ENCODE data around the gene BID. TPM values are rescaled to one million over a fixed set of nuclear protein-coding genes. Genes with fewer than 3 reads are reported as not detected.

BID gene
- total RNA-seq, 2 donors from 2014 or later = 18.1 to 21.0 TPM

- Histone ChIP-seq H3K36me3 (peaks cover 0 to 9% of the 10 kb centered on the region in 2 donors), H3K4me3 (no peak overlapping the region), H3K9me3 (no peaks in the 10 kb centered on the region), H3K27me3 (replicated peaks; ENCODE audit: insufficient read depth) (no peaks in the 10 kb centered on the region), H3K4me1 (replicated peaks) (no peaks in the 10 kb centered on the region), H3K27ac (no peak overlapping the region)
- DNase-seq (ENCODE audit: low spot score) = no peak
- WGBS = 84% methylated on average over 4 of the region's 4 CpGs
- intact Hi-C loops (cut with DNase I) = no loop called here
- TF ChIP-seq POLR2A (IDR thresholded peaks at IDR 0.05) = no peak
- TF ChIP-seq POLR2AphosphoS5 (IDR thresholded peaks at IDR 0.05) = no peak
- TF ChIP-seq CTCF (IDR thresholded peaks at IDR 0.05) = no peak
Measured at GRCh38 chr22:17811119-17811518, 36.9 kb upstream of the BID start.

GRCh38 chr22:17810570-17811116, 36.4 kb upstream of the BID start:
- no peaks in the 10 kb centered on the region for H3K27me3 ChIP-seq (replicated peaks; ENCODE audit: insufficient read depth)
- no peak for DNase-seq (ENCODE audit: low spot score)
- H3K4me3 ChIP-seq = no peak overlapping the region
- H3K9me3 ChIP-seq = no peaks in the 10 kb centered on the region
- intact Hi-C loops (cut with DNase I) = no loop called here
- TF ChIP-seq CTCF (IDR thresholded peaks at IDR 0.05) (no peak), POLR2A (IDR thresholded peaks at IDR 0.05) (no peak), POLR2AphosphoS5 (IDR thresholded peaks at IDR 0.05) (no peak)
- no peak overlapping the region for H3K27ac ChIP-seq
- no peaks in the 10 kb centered on the region for H3K4me1 ChIP-seq (replicated peaks)
- WGBS = 84% methylated on average over 12 of the region's 12 CpGs
- peaks cover 0 to 6% of the 10 kb centered on the region in 2 donors for H3K36me3 ChIP-seq

GRCh38 chr22:17808693-17809403, 34.6 kb upstream of the BID start:
- H3K36me3 ChIP-seq = peaks cover 0 to 6% of the 10 kb centered on the region in 2 donors
- H3K4me3 ChIP-seq = no peak overlapping the region
- H3K27ac ChIP-seq = no peak overlapping the region
- WGBS = 74% methylated on average over 25 of the region's 25 CpGs
- no peaks in the 10 kb centered on the region for H3K4me1 ChIP-seq (replicated peaks)
- no peaks in the 10 kb centered on the region for H3K27me3 ChIP-seq (replicated peaks; ENCODE audit: insufficient read depth)
- no peak for DNase-seq (ENCODE audit: low spot score)
- TF ChIP-seq CTCF (IDR thresholded peaks at IDR 0.05) (no peak), POLR2A (IDR thresholded peaks at IDR 0.05) (no peak), POLR2AphosphoS5 (IDR thresholded peaks at IDR 0.05) (no peak)
- intact Hi-C loops (cut with DNase I) = no loop called here
- H3K9me3 ChIP-seq = no peaks in the 10 kb centered on the region

- intact Hi-C loops (cut with DNase I) = no loop called here
- no peak overlapping the region for H3K4me3 ChIP-seq
- no peak overlapping the region for H3K27ac ChIP-seq
- WGBS = 76% methylated on average over 18 of the region's 18 CpGs
- no peak for DNase-seq (ENCODE audit: low spot score)
- no peaks in the 10 kb centered on the region for H3K9me3 ChIP-seq
- H3K36me3 ChIP-seq = peaks cover 0 to 6% of the 10 kb centered on the region in 2 donors
- H3K27me3 ChIP-seq (replicated peaks; ENCODE audit: insufficient read depth) = no peaks in the 10 kb centered on the region
- TF ChIP-seq POLR2A (IDR thresholded peaks at IDR 0.05) (no peak), POLR2AphosphoS5 (IDR thresholded peaks at IDR 0.05) (no peak), CTCF (IDR thresholded peaks at IDR 0.05) (no peak)
- H3K4me1 ChIP-seq (replicated peaks) = no peaks in the 10 kb centered on the region
Measured at GRCh38 chr22:17807578-17808410, 33.5 kb upstream of the BID start.
